ENCODE data around the gene SARS1. TPM values are rescaled to one million over a fixed set of nuclear protein-coding genes. Genes with fewer than 3 reads are reported as not detected.

The SARS1 gene
- total and polyA plus RNA-seq, 2 of the 13 experiments (the other 11 are each of a cell fraction or from before 2014, with no cell fraction given), result 103 to 134 TPM

- H3K27ac ChIP-seq (ENCODE audit: extremely low read length, insufficient read depth, low read length), result no peak overlapping the region
- WGBS (ENCODE audit: low lambda C conversion rate), result 94% methylated on average over 22 of the region's 33 CpGs
- FAIRE-seq (no peak), ATAC-seq (no peak), DNase-seq (ENCODE audit: low spot score) (no peak)
- ChIA-PET CTCF (ENCODE audit: low intra/inter-chr PET ratio, low total read pairs) (interaction anchor here (1.8 kb wide), 1 partner anchor 13 kb away, joined by 5 read pairs; no protein-coding TSS in a partner anchor), POLR2A (interaction anchor here (0.9 to 1.3 kb wide), 2 partner anchors 10 to 36 kb away, joined by 3 to 4 read pairs; no protein-coding TSS in a partner anchor)
- peak overlapping the region in 2 of 3 experiments; percentile 58 to 67; a peak in 3 of 6 replicates for H3K4me3 ChIP-seq (replicated peaks in 1 of 3; ENCODE audit: insufficient read depth in 1 of 3, low read depth in 2 of 3, low read length in 3 of 3)
- peaks cover 51% of the 10 kb centered on the region for H3K4me1 ChIP-seq (ENCODE audit: insufficient read depth, low read length)
- no peak overlapping the region for H2AFZ ChIP-seq (ENCODE audit: low read length)
- H3K79me2 ChIP-seq (ENCODE audit: insufficient read depth, low read length), result no peaks in the 10 kb centered on the region
- H3K4me2 ChIP-seq (ENCODE audit: low read depth, low read length), result peak overlapping the region; percentile 78
- in situ Hi-C loops (cut with HindIII; ENCODE audit: extremely low pct_ligation_motif_present, low pct_unique_long_range_greater_than_20kb) (no loop called here), intact Hi-C loops (cut with micrococcal nuclease; ENCODE audit: unreplicated experiment) (no loop called here)
- H3K9me3 ChIP-seq (ENCODE audit: low read length), result no peaks in the 10 kb centered on the region
- BruUV-seq (replicated peaks), result no TSS peak
- no peaks in the 10 kb centered on the region; a peak in 1 of 5 replicates for H3K36me3 ChIP-seq (replicated peaks in 1 of 2; ENCODE audit: control insufficient read depth in 1 of 2, insufficient read depth in 2 of 2, low read length in 2 of 2)
- TF ChIP-seq ZNF687 (CRISPR knock-in tag; IDR thresholded peaks at IDR 0.05) (peak; percentile 10; the same call in 1 of the 2 replicates), HNRNPL (IDR thresholded peaks at IDR 0.05; ENCODE audit: low read depth, low read length) (peak; percentile 79), ATF4 (CRISPR knock-in tag; IDR thresholded peaks at IDR 0.05) (no peak)
- H4K20me1 ChIP-seq (ENCODE audit: insufficient read depth, low read length), result no peaks in the 10 kb centered on the region
- peak overlapping the region; percentile 33; the same call in 1 of the 2 replicates for H3K9ac ChIP-seq (ENCODE audit: insufficient read depth, low read depth, low read length)
- H3K27me3 ChIP-seq (ENCODE audit: control insufficient read depth in 1 of 2, insufficient read depth in 2 of 2, low read length in 2 of 2), result peaks cover 4 to 28% of the 10 kb centered on the region in 2 experiments; a peak in 4 of 5 replicates
Observed at GRCh38 chr1:109250454-109251276, 36.9 kb downstream of the SARS1 start.

Data from HepG2 (cell line).